T-helper 2 cell treated with Interferon-gamma antibody and Interleukin-4, amounts not matched to agents 5 μg/mL and 100 μg/mL, for 36 hours (primary cell): ENCODE data around the gene BICRA.

Source experiments
- DNase-seq: peaks from one replicate; pipeline ENCODE4 v3.0.0; 2021; ENCODE audit warnings: low spot score
- H3K27ac Mint-ChIP-seq: one replicate; pipeline ENCODE4 v1.8.0; 2021; ENCODE audit warnings: mild to moderate bottlenecking, mixed read lengths
- H3K27me3 Mint-ChIP-seq: one replicate; pipeline ENCODE4 v1.8.0; 2021; ENCODE audit warnings: low read depth, mixed read lengths
- H3K36me3 Mint-ChIP-seq: one replicate; pipeline ENCODE4 v1.8.0; 2021; ENCODE audit warnings: low read depth, mixed read lengths
- H3K4me1 Mint-ChIP-seq: one replicate; pipeline ENCODE4 v1.8.0; 2021; ENCODE audit warnings: low read depth, mixed read lengths
- H3K4me3 Mint-ChIP-seq: one replicate; pipeline ENCODE4 v1.8.0; 2022; ENCODE audit warnings: mild to moderate bottlenecking, moderate library complexity, mixed read lengths
- H3K9me3 Mint-ChIP-seq: one replicate; pipeline ENCODE4 v1.8.0; 2021; ENCODE audit warnings: mixed read lengths

Gene BICRA

GRCh38 chr19:47749326-47749725 lies 140.4 kb downstream of the BICRA start:
- Mint-ChIP-seq H3K4me3 (peak overlapping the region; percentile 59), H3K27ac (peak overlapping the region; percentile 62)

DNA sequence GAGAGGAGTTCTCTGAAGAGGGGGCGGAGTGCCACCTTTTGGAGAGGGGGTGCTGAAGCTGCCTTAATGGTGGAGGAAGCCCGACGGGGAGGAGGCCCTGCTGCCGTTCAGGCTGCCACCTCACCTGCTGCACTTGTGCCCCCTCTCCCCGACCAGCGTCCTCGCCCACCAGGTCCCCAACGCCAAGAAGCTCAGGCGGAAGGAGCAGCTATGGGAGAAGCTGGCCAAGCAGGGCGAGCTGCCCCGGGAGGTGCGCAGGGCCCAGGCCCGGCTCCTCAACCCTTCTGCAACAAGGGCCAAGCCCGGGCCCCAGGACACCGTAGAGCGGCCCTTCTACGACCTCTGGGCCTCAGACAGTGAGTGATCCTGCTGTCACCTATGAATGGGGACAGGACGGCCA lies 141.8 kb downstream of the BICRA start:
- no peak for DNase-seq
- no peak overlapping the region for H3K27ac Mint-ChIP-seq
- peaks cover 39% of the 10 kb centered on the region for H3K36me3 Mint-ChIP-seq
- H3K9me3 Mint-ChIP-seq, result no peaks in the 10 kb centered on the region
- H3K27me3 Mint-ChIP-seq, result no peaks in the 10 kb centered on the region
- no peak overlapping the region for H3K4me3 Mint-ChIP-seq
- peaks cover 22% of the 10 kb centered on the region for H3K4me1 Mint-ChIP-seq

More at GRCh38 chr19:47749326-47749725, 140.4 kb downstream of the BICRA start:
- peaks cover 43% of the 10 kb centered on the region for H3K36me3 Mint-ChIP-seq
- H3K9me3 Mint-ChIP-seq, result no peaks in the 10 kb centered on the region
- no peaks in the 10 kb centered on the region for H3K27me3 Mint-ChIP-seq
- DNase-seq, result no peak
- H3K4me1 Mint-ChIP-seq, result peaks cover 24% of the 10 kb centered on the region

GRCh38 chr19:47752440-47753211 lies 143.7 kb downstream of the BICRA start:
- Mint-ChIP-seq H3K4me3 (no peak overlapping the region), H3K9me3 (no peaks in the 10 kb centered on the region), H3K27ac (no peak overlapping the region), H3K27me3 (no peaks in the 10 kb centered on the region), H3K4me1 (peaks cover 18% of the 10 kb centered on the region), H3K36me3 (peaks cover 47% of the 10 kb centered on the region)
- no peak for DNase-seq
